Activated CD8-positive, alpha-beta memory T cell treated with anti-CD3 and anti-CD28 coated beads, Interleukin-2, amount 50 U/mL, for 1 hour (primary cell): ENCODE data around the gene GRID1.

Experiments used
- DNase-seq: peaks from one replicate; pipeline ENCODE4 v3.0.0-alpha.2; 2020; ENCODE audit errors: extremely low read depth

GRID1 gene

GRCh38 chr10:86354761-86355540 is 11.6 kb downstream of the GRID1 start:
- no peak for DNase-seq

GRCh38 chr10:86353506-86354485 is 12.8 kb downstream of the GRID1 start:
- no peak for DNase-seq

DNA sequence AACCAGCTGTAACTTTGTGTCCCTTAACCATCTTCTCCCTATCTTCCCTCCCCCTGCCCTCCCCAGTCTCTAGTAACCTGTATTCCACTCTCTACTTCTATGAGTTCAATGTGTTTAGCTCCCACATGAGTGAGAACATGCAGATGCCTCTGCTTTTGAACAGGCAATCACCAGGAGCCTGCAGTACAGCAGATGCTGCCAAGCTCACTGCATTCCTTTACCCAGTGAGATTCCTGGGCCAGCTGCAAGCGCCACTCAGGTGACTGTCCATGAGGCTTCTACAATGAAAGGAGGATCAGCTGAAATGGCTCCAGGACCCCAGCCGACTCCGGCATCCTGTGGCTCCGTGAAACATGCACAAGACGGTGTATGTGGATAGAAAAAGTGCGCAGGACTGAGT is 15.7 kb downstream of the GRID1 start:
- DNase-seq: no peak

DNA sequence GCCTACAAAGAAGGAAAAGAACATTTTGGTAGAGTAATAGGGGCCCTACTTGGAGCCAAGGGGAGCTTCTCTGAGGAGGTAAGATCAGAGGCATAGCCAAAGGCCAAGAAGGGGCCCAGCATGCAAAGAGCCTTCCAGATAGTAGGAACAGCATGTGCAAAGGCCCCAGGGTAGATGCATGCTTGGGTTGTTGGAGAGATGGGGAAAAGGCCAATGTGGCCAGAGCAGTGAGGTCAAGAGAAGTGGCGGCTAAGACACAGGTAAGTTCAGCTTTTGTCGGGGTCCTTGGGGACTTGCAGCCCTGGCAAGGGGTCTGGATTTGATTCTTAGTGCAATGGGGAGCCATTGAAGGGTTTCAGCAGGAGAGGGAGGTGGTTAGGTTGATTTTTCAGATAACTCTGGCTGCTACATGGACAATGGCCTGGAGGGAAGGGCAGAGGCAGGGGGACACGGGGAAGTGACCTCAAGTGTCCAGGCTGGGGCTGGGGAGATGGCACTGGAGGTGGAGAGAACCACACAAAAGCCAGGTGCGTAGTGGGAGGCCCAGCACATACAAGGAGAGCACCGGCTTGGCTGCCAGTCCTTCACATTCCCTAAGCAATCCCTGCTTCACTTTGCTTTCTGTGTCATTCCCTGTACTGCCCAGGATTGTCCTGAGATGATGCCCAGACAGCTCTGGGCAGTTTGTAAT is 16.5 kb downstream of the GRID1 start:
- no peak for DNase-seq

DNA sequence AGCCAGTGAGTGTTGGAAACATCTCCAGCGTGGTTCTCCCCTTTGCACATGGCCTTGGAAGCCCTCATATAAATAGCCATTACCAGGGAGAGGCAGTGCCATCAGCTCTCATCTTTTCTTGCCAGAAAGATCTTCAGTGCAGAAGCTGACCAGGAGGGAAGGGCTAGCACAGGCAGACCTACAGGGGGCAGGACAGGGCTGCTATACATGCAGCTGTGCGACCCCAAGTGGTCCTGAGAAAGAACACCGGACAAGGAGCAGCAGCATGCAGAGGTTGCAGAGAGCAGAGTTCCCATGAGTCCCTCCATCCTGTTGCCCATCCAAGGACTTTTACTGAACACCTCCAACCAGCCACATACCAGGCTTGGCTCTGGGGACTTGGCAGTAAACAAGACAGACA is 17.1 kb downstream of the GRID1 start:
- no peak for DNase-seq

GRCh38 chr10:86348321-86349210 is 18.0 kb downstream of the GRID1 start:
- DNase-seq: no peak

GRCh38 chr10:86347856-86348255 is 18.7 kb downstream of the GRID1 start:
- DNase-seq: no peak

DNA sequence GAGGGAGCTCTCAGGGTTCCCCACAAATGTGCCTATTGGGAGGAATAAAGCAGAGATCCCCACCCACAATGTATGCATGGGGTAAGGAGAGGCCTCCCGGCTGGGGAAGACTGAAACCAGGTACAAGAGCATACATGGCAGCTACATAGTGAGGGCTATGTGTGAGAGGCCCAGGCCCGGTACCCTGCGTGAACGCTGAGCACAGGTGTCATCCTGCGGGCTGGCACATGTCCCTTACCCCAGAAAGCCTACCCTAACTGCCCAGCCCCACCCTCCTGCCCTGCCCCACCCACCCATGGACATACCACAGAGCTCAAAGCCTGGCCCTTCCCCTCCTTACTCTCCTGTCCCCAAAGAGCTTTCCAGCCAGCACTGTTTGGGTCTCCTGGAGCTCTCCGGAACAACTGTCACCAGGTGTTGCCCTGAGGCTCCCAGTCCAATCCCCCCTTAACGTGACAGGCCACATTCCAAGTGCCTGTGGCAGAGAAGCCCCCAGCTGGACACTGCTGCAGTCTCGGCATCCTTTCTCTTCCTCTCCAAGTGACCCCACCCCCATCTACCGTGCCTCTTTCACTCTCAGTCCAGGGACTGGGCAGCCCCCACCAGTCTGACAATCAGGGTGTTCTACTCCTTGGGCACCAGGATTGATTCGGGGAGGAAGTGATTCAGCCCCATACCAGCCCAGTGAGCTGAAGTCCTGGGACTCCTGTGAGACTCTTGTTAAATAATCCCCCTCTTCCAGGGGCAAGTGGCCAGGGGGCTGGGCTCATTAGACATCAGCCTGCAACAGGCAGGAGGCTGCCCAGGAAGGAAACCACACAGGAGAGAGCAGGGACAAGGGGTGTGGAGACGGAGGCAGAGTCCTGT is 19.6 kb downstream of the GRID1 start:
- no peak for DNase-seq

DNA sequence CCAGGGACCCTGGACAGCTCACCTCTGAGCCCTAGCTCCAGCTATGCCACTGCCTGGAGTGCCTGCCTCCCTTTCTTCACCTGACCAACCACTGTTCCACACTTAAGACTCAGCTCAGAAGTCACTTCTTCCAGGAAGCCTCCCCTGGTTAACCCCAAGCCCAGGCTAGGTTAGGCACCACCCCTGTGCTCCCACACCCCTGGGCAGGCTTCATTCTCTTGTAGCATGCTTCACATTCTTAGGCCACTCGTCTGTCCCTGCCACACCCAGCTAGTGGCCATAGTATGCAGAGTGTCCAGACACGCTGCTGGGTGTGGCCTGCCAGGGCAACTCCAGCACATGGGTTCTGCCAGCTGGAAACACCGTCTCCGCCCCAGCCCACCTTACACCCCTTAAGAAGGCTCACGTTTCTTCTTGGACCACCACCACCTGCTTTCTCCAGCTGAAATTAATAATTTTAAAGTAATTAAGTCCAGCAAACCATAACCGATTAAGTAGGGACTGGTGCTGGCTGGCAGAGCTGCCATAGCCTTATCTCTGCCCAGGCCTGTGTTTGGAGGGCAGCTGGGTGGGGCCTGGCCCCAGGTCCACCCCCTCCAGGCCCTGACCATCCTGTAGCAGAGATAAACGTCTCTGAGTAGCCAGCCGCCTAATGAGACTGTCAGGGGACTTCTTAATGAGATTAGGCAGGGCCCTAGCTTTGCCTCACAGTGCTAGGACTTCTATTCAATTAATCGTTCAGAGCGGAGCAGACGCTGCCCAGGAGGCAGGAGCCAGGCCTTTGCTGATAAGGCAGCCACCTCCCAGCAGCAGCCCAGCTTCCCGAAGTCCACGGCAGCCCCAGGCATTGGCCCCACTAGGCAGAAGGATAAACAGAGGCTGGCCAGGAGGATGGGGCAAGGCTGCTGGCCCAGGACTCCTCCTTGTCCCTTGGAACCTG is 20.5 kb downstream of the GRID1 start:
- no peak for DNase-seq

DNA sequence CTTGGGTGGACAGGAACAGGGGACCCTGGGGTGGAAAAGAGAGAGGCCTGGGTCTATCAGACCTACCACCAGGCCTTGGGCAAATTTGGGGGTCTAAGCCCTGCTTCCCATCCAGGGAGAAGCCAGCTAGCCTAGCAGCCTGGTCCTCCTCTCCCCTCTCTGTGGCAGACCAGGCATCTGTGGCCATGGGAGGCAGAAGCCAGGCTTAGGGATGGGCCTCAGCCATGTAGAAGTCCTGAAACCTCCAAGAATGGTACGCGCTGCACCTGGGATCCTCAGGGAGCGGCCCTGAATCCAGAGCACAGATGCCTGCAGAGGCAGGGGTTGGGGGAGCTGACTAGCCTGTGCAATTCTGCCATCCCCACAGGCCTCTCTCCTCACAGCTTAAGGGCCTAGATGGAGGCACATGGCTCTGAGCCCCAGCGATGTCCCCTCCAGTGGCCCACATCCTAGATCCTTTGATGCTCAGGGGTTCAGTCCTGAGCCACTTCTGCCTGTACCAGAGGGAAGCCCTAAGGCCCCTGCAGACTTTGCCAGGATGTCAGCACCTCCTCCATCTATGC is 21.2 kb downstream of the GRID1 start:
- DNase-seq: no peak

DNA sequence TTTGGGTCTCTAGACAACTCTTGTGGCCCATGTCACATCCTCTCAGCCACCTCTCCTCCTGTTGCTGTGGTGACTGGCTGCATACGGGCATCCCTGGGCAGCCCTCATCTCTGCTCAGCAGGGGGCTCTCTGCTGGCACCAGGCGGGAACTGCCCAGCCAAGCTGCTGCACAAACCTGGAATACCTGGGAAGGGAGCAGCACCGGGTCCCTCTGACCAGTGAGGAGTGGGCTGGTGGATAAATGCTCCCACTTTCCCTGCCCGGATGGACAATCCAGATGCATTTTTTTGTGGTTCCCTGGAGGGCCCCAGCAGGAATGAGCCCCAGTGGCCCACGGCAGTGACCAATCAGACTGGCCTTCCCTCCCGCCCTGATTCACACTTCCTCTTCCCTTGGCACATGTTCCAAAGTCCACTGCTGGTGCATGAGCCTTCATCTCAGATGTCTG is 21.9 kb downstream of the GRID1 start:
- DNase-seq: no peak

DNA sequence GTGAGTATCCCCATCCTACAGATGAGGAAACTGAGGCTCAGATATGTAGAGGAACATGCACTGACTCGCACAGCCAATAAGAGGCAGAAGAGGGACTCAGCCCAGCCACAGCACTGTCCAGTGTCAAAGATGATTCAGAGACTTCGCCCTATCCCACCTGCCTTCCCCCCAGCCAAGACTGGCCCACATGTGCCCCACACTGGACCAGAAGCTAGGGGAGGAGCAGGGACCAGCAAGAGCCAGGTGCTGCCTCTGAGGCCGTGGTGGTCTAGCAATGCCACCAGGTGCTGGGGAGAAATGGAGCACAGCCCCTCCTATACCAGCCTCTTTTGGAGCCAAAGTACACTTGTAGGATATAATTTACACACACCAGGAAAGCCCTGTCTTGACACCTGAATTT is 22.3 kb downstream of the GRID1 start:
- no peak for DNase-seq

DNA sequence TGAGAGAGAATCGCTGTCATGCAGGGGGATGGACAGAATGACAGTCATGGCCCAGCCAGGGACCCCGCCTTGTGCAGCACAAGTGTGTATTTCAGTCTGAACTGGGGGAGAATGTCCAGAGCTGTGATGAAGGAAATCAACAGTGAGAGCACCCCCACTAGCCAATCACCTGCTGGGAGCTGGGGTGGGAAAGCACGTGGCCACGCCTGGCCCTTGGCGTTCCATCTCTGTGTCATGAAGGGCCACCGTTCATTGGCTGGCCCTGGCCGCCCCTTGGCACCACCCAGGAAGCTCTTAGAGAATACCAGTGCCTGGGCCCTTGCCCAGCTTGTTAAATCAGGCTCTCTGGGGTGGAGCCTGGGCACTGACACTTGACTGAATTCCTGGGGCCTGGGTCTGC is 22.8 kb downstream of the GRID1 start:
- no peak for DNase-seq

- DNase-seq: no peak
These were observed 24.3 kb downstream of the GRID1 start for GRCh38 chr10:86342111-86342863.

DNA sequence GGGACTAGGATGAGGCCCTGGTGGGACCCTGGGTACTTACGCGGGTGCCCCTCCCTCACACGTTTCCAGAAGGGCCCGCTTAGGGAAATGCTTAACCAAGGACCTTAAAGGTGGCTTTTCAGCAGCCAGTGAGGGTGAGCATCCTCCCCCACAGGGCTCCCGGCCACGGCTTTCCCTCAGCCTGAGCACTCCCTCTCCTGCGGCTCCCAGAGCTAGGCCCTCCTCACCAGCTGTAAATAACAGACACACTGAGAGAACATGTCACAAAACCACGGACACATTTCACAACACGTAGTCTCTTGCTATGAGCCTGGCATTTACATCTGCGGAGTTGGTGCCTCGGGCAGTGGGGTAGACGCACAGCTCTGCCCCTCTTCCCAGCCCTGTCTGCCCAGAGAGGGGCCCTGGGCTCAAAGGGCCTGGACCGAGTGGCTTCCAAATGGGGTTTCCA is 25.2 kb downstream of the GRID1 start:
- no peak for DNase-seq

DNA sequence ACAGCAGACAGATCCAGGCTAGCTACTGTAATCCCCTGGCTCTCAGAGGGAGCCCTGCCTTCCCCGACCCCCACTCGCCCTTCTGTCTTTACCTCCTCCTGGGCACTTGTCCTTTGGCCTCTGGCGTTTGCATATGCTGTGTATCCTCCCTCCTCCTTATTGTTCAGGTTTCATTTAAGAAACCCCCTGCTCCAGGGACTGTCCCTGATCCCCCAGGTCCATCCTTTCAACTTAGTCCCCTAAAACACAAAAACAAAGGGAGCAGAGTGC is 25.7 kb downstream of the GRID1 start:
- no peak for DNase-seq

DNA sequence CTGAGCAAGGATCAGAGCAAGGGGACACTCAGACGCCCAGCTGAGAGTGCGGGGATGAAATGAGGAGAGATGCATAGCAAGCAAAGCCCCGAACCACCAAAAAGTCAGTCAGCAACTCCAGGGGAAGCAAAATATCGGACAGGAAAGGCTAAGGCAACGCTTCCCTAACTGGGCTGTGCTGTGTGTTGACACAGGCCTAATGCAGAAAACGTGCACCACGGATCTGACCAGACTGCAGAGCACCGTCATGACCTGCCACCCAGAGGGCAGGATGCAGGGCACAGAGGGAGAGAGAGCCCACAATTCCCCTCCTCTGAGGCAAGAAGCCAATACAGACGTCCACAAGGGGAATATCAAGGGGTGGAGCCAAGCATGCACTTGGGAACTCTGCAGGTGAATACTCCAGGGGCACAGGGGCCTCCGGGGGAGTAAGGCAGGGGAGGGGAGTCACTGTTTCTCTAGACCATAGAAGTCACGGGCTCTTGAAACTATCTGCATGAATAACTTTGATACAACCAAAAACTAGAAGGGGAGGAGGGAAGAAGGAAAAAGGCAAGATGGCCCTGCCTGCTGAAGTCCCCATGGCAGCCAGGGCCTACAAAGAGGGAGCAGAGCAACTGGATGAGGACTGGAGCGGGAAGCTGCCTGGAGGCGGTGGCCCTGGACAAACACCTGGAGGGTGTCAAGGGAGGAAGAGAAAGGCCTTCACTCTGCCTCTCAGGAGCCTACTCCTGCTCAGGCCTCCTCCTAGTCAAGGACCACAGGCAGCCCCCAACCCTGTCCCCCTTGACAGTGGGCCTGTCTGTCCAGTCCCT is 26.2 kb downstream of the GRID1 start:
- no peak for DNase-seq
